ENCODE results near the gene VMAC. TPM values are rescaled to one million over a fixed set of nuclear protein-coding genes. Genes with fewer than 3 reads are reported as not detected.

VMAC gene
- total RNA-seq, 1 donor from 2014 or later, result 7.5 TPM

DNA sequence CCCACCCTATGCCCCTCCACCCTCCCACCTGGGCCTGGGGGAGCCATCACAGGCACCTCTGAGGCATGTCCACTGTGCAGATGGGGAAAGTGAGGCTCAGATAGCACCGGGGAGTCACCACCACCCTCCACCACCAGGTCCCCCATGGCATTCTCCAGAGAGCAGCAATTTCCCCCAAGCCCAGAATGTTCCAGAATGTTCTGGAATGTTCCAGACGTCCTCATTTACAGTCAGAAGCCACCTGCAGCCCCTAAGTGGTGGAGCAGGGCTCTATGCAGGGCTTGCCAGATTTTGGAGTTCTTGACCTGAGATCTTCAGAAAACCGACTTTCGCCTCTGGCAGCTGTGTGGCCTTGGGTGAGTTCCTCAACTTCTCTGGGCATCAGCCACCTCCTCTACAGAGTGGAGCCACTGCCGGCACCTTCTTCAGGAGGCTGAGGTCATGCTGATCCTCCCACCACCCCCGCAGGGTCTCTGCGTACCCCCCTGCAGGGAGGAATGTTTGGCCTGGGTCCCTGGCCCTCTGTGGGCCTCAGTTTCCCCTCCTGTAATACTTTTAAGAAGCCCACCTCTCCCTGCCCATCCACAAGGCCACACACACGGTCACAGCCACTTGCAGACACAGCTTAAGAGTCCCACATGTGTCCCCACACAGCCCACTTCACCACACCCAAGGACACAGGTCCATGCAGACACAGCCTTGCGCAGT, 40.5 kb upstream of the VMAC start:
- H3K36me3 Mint-ChIP-seq (ENCODE audit: unreplicated experiment), result no peaks in the 10 kb centered on the region
- peaks cover 12% of the 10 kb centered on the region for H3K27me3 Mint-ChIP-seq (ENCODE audit: unreplicated experiment)
- no peak overlapping the region for H3K27ac Mint-ChIP-seq (ENCODE audit: unreplicated experiment)
- no peaks in the 10 kb centered on the region for H3K4me1 Mint-ChIP-seq (ENCODE audit: low read depth, unreplicated experiment)
- peaks cover 4% of the 10 kb centered on the region for H3K9me3 Mint-ChIP-seq (ENCODE audit: unreplicated experiment)
- DNase-seq, result no peak
- TF ChIP-seq, protein P1, sequence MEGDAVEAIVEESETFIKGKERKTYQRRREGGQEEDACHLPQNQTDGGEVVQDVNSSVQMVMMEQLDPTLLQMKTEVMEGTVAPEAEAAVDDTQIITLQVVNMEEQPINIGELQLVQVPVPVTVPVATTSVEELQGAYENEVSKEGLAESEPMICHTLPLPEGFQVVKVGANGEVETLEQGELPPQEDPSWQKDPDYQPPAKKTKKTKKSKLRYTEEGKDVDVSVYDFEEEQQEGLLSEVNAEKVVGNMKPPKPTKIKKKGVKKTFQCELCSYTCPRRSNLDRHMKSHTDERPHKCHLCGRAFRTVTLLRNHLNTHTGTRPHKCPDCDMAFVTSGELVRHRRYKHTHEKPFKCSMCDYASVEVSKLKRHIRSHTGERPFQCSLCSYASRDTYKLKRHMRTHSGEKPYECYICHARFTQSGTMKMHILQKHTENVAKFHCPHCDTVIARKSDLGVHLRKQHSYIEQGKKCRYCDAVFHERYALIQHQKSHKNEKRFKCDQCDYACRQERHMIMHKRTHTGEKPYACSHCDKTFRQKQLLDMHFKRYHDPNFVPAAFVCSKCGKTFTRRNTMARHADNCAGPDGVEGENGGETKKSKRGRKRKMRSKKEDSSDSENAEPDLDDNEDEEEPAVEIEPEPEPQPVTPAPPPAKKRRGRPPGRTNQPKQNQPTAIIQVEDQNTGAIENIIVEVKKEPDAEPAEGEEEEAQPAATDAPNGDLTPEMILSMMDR (IDR thresholded peaks at IDR 0.05; ENCODE audit: partially characterized antibody, unreplicated experiment), result no peak
- H3K4me3 Mint-ChIP-seq (ENCODE audit: unreplicated experiment), result no peak overlapping the region

DNA sequence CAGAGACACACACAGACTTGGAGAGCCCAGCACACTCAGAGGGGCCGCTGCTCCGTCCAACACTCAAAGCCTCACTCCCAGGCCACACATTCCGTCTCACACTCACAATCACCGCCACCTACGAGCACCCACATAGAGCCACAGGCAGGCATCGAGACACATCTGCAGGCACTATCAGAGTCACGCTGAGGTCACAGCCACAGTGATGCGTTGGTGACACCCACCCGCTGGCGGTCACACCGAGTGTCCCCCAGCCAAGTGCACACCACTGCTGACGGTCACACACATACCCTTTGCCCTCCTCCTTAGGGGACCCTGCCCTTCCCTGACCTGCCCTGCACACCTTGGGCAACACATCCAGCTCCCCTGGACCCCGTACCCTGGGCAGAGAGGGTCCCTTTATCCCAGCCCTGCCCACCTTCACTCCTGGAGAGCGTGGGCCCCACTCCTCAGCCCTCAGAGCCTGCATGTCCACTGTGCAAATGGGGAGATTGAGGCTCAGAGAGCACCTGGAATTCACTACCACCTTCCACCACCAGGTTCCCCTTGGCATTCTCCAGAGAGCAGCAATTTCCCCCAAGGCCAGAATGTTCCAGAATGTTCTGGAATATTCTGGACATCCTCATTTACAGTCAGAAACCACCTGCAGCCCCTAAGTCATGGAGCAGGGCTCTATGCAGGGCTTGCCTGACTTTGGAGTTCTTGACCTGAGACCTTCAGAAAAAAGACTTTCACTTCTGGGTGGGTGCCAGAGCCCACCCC, 39.8 kb upstream of the VMAC start:
- Mint-ChIP-seq H3K4me3 (ENCODE audit: unreplicated experiment) (no peak overlapping the region), H3K27me3 (ENCODE audit: unreplicated experiment) (peaks cover 10% of the 10 kb centered on the region), H3K36me3 (ENCODE audit: unreplicated experiment) (no peaks in the 10 kb centered on the region), H3K4me1 (ENCODE audit: low read depth, unreplicated experiment) (no peaks in the 10 kb centered on the region), H3K9me3 (ENCODE audit: unreplicated experiment) (peaks cover 4% of the 10 kb centered on the region), H3K27ac (ENCODE audit: unreplicated experiment) (no peak overlapping the region)
- DNase-seq, result no peak
- TF ChIP-seq, protein P1 (IDR thresholded peaks at IDR 0.05; ENCODE audit: partially characterized antibody, unreplicated experiment), result peak; percentile 48

DNA sequence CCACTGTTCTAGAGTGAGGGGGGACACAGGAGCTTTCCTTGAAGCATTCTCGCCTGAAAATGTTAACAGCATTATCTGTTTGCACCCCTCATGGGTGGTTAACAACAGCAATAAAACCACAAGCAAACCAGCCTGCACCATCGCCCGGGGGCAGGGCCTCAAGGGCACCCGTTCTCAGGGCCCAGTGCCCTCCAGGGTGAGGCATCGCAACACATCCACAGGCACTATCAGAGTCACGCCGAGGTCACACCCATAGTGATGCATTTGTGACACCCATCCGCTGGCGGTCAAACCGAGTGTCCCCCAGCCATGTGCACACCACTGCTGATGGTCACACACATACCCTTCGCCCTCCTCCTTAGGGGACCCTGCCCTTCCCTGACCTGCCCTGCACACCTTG, 38.9 kb upstream of the VMAC start:
- H3K4me1 Mint-ChIP-seq (ENCODE audit: low read depth, unreplicated experiment), result no peaks in the 10 kb centered on the region
- peaks cover 4% of the 10 kb centered on the region for H3K9me3 Mint-ChIP-seq (ENCODE audit: unreplicated experiment)
- no peak overlapping the region for H3K27ac Mint-ChIP-seq (ENCODE audit: unreplicated experiment)
- no peaks in the 10 kb centered on the region for H3K36me3 Mint-ChIP-seq (ENCODE audit: unreplicated experiment)
- H3K4me3 Mint-ChIP-seq (ENCODE audit: unreplicated experiment), result no peak overlapping the region
- peaks cover 8% of the 10 kb centered on the region for H3K27me3 Mint-ChIP-seq (ENCODE audit: unreplicated experiment)
- TF ChIP-seq, protein P1 (IDR thresholded peaks at IDR 0.05; ENCODE audit: partially characterized antibody, unreplicated experiment), result no peak
- DNase-seq, result no peak

DNA sequence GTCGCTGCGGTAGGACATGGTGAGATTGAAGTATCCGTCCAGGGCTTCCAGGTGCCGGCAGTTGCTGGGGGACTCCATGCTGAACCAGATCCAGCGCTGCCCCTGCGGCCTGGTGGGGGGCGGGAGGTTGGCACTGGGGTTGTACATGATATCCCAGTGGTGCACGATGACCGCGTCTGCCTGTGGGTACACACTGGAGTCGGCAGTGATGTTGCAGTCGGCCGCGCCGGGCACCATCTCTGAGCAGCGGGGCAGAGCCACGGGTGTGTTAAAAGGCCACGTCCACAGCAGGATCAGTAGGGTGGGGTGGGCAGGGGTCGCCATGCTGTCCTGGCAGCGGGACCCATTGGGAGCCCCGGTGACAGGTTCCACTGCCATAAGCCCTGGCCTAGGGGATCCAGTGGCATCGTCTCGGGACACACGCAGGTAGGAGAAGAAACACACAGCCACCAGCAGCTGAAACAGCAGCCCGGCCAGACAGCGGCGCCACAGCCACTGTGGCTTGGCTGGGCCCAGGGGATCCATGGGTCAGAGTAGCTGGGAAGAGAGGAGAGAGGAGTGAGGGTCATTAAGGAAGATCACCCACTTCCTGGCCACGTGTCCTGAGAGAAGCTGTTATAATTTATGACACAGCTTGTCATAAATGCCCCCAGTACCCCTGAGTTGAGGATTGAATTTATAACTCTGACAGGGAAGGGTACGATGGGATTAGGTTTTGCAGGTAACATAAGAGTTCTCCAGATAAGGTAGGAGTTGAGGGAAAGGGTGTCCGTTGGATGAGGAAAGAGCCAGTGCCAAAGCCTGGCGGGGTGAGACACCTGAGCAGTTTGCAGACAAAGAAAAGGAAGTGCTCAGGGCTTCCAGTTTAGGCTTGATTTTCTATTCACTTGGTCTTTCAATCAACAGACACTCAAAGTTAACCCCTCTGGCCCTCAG, 37.2 kb upstream of the VMAC start:
- H3K4me1 Mint-ChIP-seq (ENCODE audit: low read depth, unreplicated experiment), result no peaks in the 10 kb centered on the region
- H3K9me3 Mint-ChIP-seq (ENCODE audit: unreplicated experiment), result peaks cover 5% of the 10 kb centered on the region
- no peak overlapping the region for H3K4me3 Mint-ChIP-seq (ENCODE audit: unreplicated experiment)
- DNase-seq, result no peak
- H3K27me3 Mint-ChIP-seq (ENCODE audit: unreplicated experiment), result peaks cover 8% of the 10 kb centered on the region
- TF ChIP-seq, protein P1 (IDR thresholded peaks at IDR 0.05; ENCODE audit: partially characterized antibody, unreplicated experiment), result no peak
- H3K27ac Mint-ChIP-seq (ENCODE audit: unreplicated experiment), result no peak overlapping the region
- H3K36me3 Mint-ChIP-seq (ENCODE audit: unreplicated experiment), result no peaks in the 10 kb centered on the region

Data from glutamatergic neuron (in vitro differentiated cells).